ENCODE data around the gene C2CD4A. TPM values are rescaled to one million over a fixed set of nuclear protein-coding genes. Genes with fewer than 3 reads are reported as not detected.
A peak's percentile ranks its signal among the peaks of the same experiment; 100 is the strongest.

C2CD4A gene
- total and polyA plus RNA-seq, 9 of the 15 experiments (the other 6 are each of a cell fraction or from before 2014, with no cell fraction given), result not detected

DNA sequence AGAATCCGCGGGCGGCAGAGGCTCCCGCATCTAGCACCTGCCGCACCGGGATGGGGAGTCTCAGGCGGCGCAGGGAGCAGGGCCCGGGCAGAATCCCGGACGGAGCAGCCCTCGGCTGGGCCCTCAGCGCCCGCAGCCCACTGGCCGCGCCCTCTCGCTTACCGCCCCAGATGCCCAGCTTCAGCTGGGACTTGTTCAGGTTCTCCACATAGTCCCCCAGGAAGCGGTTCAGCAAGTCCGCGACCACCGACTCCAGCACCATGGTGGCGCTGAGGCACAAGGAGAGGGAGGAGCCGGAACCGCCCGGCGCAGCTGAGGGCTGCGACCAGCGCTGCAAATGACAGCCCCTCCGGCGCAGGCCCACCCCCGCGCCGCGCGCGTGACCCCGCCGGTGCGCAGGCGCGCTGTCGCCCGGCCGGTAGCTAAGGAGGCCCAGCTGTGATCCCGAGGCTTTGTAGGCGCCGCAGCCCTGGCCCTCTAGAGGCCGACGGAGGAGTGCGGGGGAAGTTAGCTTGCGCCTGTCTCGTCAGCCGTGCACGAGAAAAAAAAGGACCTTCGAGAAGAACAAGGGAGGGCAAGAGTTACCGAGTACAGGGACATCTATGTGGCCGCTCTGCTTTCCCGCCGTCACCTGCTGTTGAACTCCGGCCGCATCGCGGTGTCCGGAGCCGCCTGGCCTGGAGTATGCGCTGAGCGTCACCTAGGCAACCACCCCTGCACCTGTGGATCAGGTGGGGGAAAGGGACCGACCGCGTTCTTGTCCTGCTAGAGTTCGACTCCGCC, 6.5 kb upstream of the C2CD4A start, which contains the start of gene VPS13C (continued):
- TF ChIP-seq KAT2B (IDR thresholded peaks at IDR 0.05; ENCODE audit: low read depth, low read length), result peak; percentile 61
- no peak for TF ChIP-seq IRF2 (CRISPR knock-in tag; IDR thresholded peaks at IDR 0.05)
- TF ChIP-seq ZNF507 (tag; conservative IDR thresholded peaks at IDR 0.05), result no peak
- TF ChIP-seq, protein P1, sequence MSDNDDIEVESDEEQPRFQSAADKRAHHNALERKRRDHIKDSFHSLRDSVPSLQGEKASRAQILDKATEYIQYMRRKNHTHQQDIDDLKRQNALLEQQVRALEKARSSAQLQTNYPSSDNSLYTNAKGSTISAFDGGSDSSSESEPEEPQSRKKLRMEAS (CRISPR knock-in tag; IDR thresholded peaks at IDR 0.05), result peak; percentile 81
- peak in 1 of 2 experiments; percentile 37; a peak in 1 of 4 replicates for TF ChIP-seq TBL1XR1 (IDR thresholded peaks at IDR 0.05; ENCODE audit: low read length in 2 of 2)
- no peak for TF ChIP-seq ZNF23 (CRISPR knock-in tag; IDR thresholded peaks at IDR 0.05)
- no peak for TF ChIP-seq ZNF316 (IDR thresholded peaks at IDR 0.05)
- TF ChIP-seq ADNP (tag; IDR thresholded peaks at IDR 0.05), result no peak
- no peak for TF ChIP-seq ZNF707 (CRISPR knock-in tag; conservative IDR thresholded peaks at IDR 0.05)
- peak; percentile 73; the same call in 1 of the 2 replicates for TF ChIP-seq ERF (CRISPR knock-in tag; IDR thresholded peaks at IDR 0.05)
- TF ChIP-seq PTTG1 (tag; IDR thresholded peaks at IDR 0.05; ENCODE audit: low read depth), result no peak
- no peak for TF ChIP-seq SAFB2 (IDR thresholded peaks at IDR 0.05; ENCODE audit: borderline replicate concordance, low read depth, low read length, severe bottlenecking)
- TF ChIP-seq PHB2 (IDR thresholded peaks at IDR 0.05; ENCODE audit: low read depth), result no peak
- TF ChIP-seq, protein P2, sequence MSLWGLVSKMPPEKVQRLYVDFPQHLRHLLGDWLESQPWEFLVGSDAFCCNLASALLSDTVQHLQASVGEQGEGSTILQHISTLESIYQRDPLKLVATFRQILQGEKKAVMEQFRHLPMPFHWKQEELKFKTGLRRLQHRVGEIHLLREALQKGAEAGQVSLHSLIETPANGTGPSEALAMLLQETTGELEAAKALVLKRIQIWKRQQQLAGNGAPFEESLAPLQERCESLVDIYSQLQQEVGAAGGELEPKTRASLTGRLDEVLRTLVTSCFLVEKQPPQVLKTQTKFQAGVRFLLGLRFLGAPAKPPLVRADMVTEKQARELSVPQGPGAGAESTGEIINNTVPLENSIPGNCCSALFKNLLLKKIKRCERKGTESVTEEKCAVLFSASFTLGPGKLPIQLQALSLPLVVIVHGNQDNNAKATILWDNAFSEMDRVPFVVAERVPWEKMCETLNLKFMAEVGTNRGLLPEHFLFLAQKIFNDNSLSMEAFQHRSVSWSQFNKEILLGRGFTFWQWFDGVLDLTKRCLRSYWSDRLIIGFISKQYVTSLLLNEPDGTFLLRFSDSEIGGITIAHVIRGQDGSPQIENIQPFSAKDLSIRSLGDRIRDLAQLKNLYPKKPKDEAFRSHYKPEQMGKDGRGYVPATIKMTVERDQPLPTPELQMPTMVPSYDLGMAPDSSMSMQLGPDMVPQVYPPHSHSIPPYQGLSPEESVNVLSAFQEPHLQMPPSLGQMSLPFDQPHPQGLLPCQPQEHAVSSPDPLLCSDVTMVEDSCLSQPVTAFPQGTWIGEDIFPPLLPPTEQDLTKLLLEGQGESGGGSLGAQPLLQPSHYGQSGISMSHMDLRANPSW (CRISPR knock-in tag; IDR thresholded peaks at IDR 0.05), result no peak
- TF ChIP-seq TAF1 (IDR thresholded peaks at IDR 0.05; ENCODE audit: control insufficient read depth, extremely low read depth, insufficient read depth, low read length, severe bottlenecking), result no peak
- TF ChIP-seq BRCA1 (IDR thresholded peaks at IDR 0.05), result no peak
- TF ChIP-seq BRCA1 (CRISPR knock-in tag; IDR thresholded peaks at IDR 0.05), result no peak
- no peak for TF ChIP-seq CBX8 (IDR thresholded peaks at IDR 0.05; ENCODE audit: borderline replicate concordance, extremely low read depth, low read depth, low read length, poor library complexity, severe bottlenecking)
- TF ChIP-seq ZNF217 (CRISPR knock-in tag; IDR thresholded peaks at IDR 0.05), result no peak
- peak; percentile 72 for TF ChIP-seq CTBP1 (IDR thresholded peaks at IDR 0.05; ENCODE audit: borderline replicate concordance)
- no peak for TF ChIP-seq ZNF696 (CRISPR knock-in tag; conservative IDR thresholded peaks at IDR 0.05)
- TF ChIP-seq, protein P3, sequence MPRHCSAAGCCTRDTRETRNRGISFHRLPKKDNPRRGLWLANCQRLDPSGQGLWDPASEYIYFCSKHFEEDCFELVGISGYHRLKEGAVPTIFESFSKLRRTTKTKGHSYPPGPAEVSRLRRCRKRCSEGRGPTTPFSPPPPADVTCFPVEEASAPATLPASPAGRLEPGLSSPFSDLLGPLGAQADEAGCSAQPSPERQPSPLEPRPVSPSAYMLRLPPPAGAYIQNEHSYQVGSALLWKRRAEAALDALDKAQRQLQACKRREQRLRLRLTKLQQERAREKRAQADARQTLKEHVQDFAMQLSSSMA (CRISPR knock-in tag; IDR thresholded peaks at IDR 0.05), result no peak
- TF ChIP-seq, protein P4, sequence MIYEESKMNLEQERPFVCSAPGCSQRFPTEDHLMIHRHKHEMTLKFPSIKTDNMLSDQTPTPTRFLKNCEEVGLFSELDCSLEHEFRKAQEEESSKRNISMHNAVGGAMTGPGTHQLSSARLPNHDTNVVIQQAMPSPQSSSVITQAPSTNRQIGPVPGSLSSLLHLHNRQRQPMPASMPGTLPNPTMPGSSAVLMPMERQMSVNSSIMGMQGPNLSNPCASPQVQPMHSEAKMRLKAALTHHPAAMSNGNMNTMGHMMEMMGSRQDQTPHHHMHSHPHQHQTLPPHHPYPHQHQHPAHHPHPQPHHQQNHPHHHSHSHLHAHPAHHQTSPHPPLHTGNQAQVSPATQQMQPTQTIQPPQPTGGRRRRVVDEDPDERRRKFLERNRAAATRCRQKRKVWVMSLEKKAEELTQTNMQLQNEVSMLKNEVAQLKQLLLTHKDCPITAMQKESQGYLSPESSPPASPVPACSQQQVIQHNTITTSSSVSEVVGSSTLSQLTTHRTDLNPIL (CRISPR knock-in tag; IDR thresholded peaks at IDR 0.05), result no peak
- TF ChIP-seq HSF4 (CRISPR knock-in tag; IDR thresholded peaks at IDR 0.05; ENCODE audit: borderline replicate concordance), result no peak

Measured in K562 (cell line).